H1 (cell line): ENCODE measurements around the gene LGI4. TPM values are rescaled to one million over a fixed set of nuclear protein-coding genes. Genes with fewer than 3 reads are reported as not detected.

ENCODE experiments used
- CTCF ChIA-PET: fragments of 300-600 bp; sonication (Branson Sonifier 250); formaldehyde crosslinking; loops from one replicate; lab custom pipeline; 2021; ENCODE audit not compliant: partially characterized antibody; lab: Charles Lee
- POLR2A ChIA-PET: fragments of 300-600 bp; sonication (Branson Sonifier 250); formaldehyde crosslinking; loops from one replicate; lab custom pipeline; 2021; ENCODE audit warnings: inconsistent platforms; ENCODE audit not compliant: partially characterized antibody; lab: Charles Lee
- DNase-seq, 2 experiments: peaks; one replicate each; pipeline versions ENCODE4 v3.0.0 to v3.0.0-alpha.2; 2010 to 2022; ENCODE audit warnings: low spot score in 2 of 2, low read depth in 1 of 2, mixed read lengths in 1 of 2
- FAIRE-seq: peaks from 2 replicates; lab custom pipeline; 2011; peaks lifted over from hg19 to GRCh38; lab: Jason Lieb, UNC
- H2AFZ ChIP-seq: 2 replicates; pipeline ENCODE4 v1.8.1; 2012; ENCODE audit warnings: low read length, inconsistent platforms
- H2AK5ac ChIP-seq: 2 replicates; pipeline ENCODE4 v1.6.1; 2013; ENCODE audit warnings: low read depth, low read length
- H2BK120ac ChIP-seq: replicated peaks from 2 replicates; pipeline ENCODE3; 2013; ENCODE audit warnings: low read depth, low read length, inconsistent platforms
- H2BK12ac ChIP-seq: 2 replicates; pipeline ENCODE4 v1.6.1; 2013; ENCODE audit warnings: low read depth, low read length
- H2BK15ac ChIP-seq: 2 replicates; pipeline ENCODE4 v1.6.1; 2013; ENCODE audit warnings: low read length
- H2BK20ac ChIP-seq: 2 replicates; pipeline ENCODE4 v1.6.1; 2013; ENCODE audit warnings: low read length
- H2BK5ac ChIP-seq: 2 replicates; pipeline ENCODE4 v1.6.1; 2013; ENCODE audit warnings: low read depth, low read length
- H3K14ac ChIP-seq: 2 replicates; pipeline ENCODE4 v1.6.1; 2013; ENCODE audit warnings: inconsistent platforms; ENCODE audit not compliant: insufficient read length
- H3K18ac ChIP-seq: 2 replicates; pipeline ENCODE4 v1.6.1; 2013; ENCODE audit warnings: low read length; ENCODE audit errors: extremely low read depth
- H3K23ac ChIP-seq: 2 replicates; pipeline ENCODE4 v1.6.1; 2013; ENCODE audit warnings: inconsistent platforms; ENCODE audit not compliant: insufficient read length
- H3K23me2 ChIP-seq: 2 replicates; pipeline ENCODE4 v1.6.1; 2013; ENCODE audit warnings: low read depth, low read length
- H3K27ac ChIP-seq: 2 replicates; pipeline ENCODE4 v1.6.1; 2011; ENCODE audit warnings: low read depth, low read length, inconsistent platforms
- H3K27me3 ChIP-seq, 4 experiments: replicated peaks in 1 of 4; 1 replicate in 1 of 4; 2 replicates in 3 of 4; pipeline versions ENCODE4 v1.6.1 to v1.8.1; 2011 to 2013; ENCODE audit warnings: low read length in 3 of 4, mild to moderate bottlenecking in 3 of 4, inconsistent platforms in 2 of 4, mixed read lengths in 2 of 4, moderate library complexity in 1 of 4; ENCODE audit not compliant: control insufficient read depth in 3 of 4, insufficient read depth in 3 of 4; ENCODE audit errors: extremely low read depth in 1 of 4
- H3K36me3 ChIP-seq, 4 experiments: 2 replicates each; pipeline versions ENCODE4 v1.6.1 to v1.8.1; 2011 to 2013; ENCODE audit warnings: mild to moderate bottlenecking in 4 of 4, low read length in 3 of 4, moderate library complexity in 2 of 4, control low read depth in 1 of 4, inconsistent platforms in 1 of 4; ENCODE audit not compliant: insufficient read depth in 4 of 4, control insufficient read depth in 2 of 4
- H3K4ac ChIP-seq: replicated peaks from 2 replicates; pipeline ENCODE3; 2013; ENCODE audit warnings: low read length, low read depth, mixed read lengths, inconsistent platforms; ENCODE audit not compliant: insufficient read length
- H3K4me1 ChIP-seq, 4 experiments: replicated peaks in 1 of 4; 1 replicate in 1 of 4; 2 replicates in 3 of 4; pipeline versions ENCODE4 v1.6.1 to v1.8.1; 2011 to 2013; ENCODE audit warnings: low read length in 3 of 4, inconsistent platforms in 2 of 4, mixed read lengths in 1 of 4; ENCODE audit not compliant: insufficient read depth in 4 of 4, control insufficient read depth in 3 of 4
- H3K4me2 ChIP-seq, 2 experiments: 2 replicates each; pipeline versions ENCODE4 v1.6.1 to v1.8.1; 2011 to 2013; ENCODE audit warnings: low read depth in 2 of 2, low read length in 2 of 2, control low read depth in 1 of 2, inconsistent platforms in 1 of 2, mild to moderate bottlenecking in 1 of 2; ENCODE audit not compliant: insufficient read depth in 1 of 2
- H3K4me3 ChIP-seq, 4 experiments: fragments of 200-600, 300-600 bp in 1 of 4; sonication (generic), shearing (Covaris generic), sonication (Bioruptor Twin) in 1 of 4; 2 replicates each; pipeline versions ENCODE4 v1.5.1 to v1.8.1; 2011 to 2016; ENCODE audit warnings: low read length in 4 of 4, low read depth in 3 of 4, control low read depth in 2 of 4, inconsistent platforms in 2 of 4, mild to moderate bottlenecking in 2 of 4, mixed read lengths in 1 of 4, moderate library complexity in 1 of 4; ENCODE audit not compliant: insufficient read depth in 2 of 4; ENCODE audit errors: extremely low read depth in 1 of 4
- H3K56ac ChIP-seq: replicated peaks from 2 replicates; pipeline ENCODE3; 2013; ENCODE audit warnings: low read depth, mild to moderate bottlenecking, mixed read lengths, low read length, inconsistent platforms; ENCODE audit not compliant: insufficient read length
- H3K79me1 ChIP-seq: 2 replicates; pipeline ENCODE4 v1.6.1; 2013; ENCODE audit warnings: low read depth, low read length, control low read depth
- H3K79me2 ChIP-seq, 2 experiments: 2 replicates each; pipeline versions ENCODE4 v1.6.1 to v1.8.1; 2012 to 2013; ENCODE audit warnings: low read length in 2 of 2, mild to moderate bottlenecking in 2 of 2, inconsistent platforms in 1 of 2; ENCODE audit not compliant: insufficient read depth in 2 of 2, control insufficient read depth in 1 of 2
- H3K9ac ChIP-seq, 4 experiments: replicated peaks in 1 of 4; 1 replicate in 1 of 4; 2 replicates in 3 of 4; pipeline versions ENCODE4 v1.6.1 to v1.8.1; 2011 to 2013; ENCODE audit warnings: low read depth in 3 of 4, low read length in 3 of 4, control low read depth in 2 of 4, mild to moderate bottlenecking in 2 of 4, moderate library complexity in 2 of 4, inconsistent platforms in 1 of 4; ENCODE audit errors: extremely low read depth in 1 of 4
- H3K9me3 ChIP-seq, 2 experiments: 2 replicates each; pipeline versions ENCODE4 v1.6.1 to v1.8.1; 2012 to 2013; ENCODE audit warnings: mild to moderate bottlenecking in 2 of 2, moderate library complexity in 2 of 2, control low read depth in 1 of 2, inconsistent platforms in 1 of 2, low read depth in 1 of 2, low read length in 1 of 2, mixed read lengths in 1 of 2; ENCODE audit not compliant: insufficient read depth in 2 of 2
- H4K20me1 ChIP-seq, 2 experiments: replicated peaks in 1 of 2; 2 replicates each; pipeline versions ENCODE3 to v1.8.1; 2011 to 2013; ENCODE audit warnings: inconsistent platforms in 2 of 2, low read length in 2 of 2, mild to moderate bottlenecking in 1 of 2; ENCODE audit not compliant: insufficient read depth in 2 of 2, control insufficient read depth in 1 of 2
- H4K5ac ChIP-seq: 2 replicates; pipeline ENCODE4 v1.6.1; 2013; ENCODE audit warnings: low read length, low read depth, mixed read lengths, inconsistent platforms; ENCODE audit not compliant: insufficient read length
- H4K8ac ChIP-seq: 2 replicates; pipeline ENCODE4 v1.8.0; 2013; ENCODE audit warnings: mild to moderate bottlenecking, moderate library complexity, low read length, inconsistent platforms; ENCODE audit not compliant: insufficient read depth; ENCODE audit errors: extremely low read depth
- H4K91ac ChIP-seq: replicated peaks from 2 replicates; pipeline ENCODE3; 2013; ENCODE audit warnings: low read length, mixed read lengths, inconsistent platforms; ENCODE audit not compliant: insufficient read length
- CREB1 ChIP-seq: IDR thresholded peaks from 2 replicates; pipeline ENCODE4 v1.6.1; 2012; ENCODE audit warnings: inconsistent platforms
- HDAC2 ChIP-seq, 2 experiments: fragments of 300-600 bp in 1 of 2; sonication (generic) in 1 of 2; IDR thresholded peaks; 2 replicates each; pipeline ENCODE4 v1.6.1; 2011 to 2012; ENCODE audit warnings: low read depth in 2 of 2, low read length in 2 of 2, mild to moderate bottlenecking in 2 of 2, moderate library complexity in 2 of 2, borderline replicate concordance in 1 of 2, inconsistent platforms in 1 of 2
- HDAC6 ChIP-seq: IDR thresholded peaks from one replicate; pipeline ENCODE4 v1.7.1; 2012; ENCODE audit warnings: low read depth, mild to moderate bottlenecking, inconsistent platforms, low read length, moderate library complexity
- SIX5 ChIP-seq: IDR thresholded peaks from 2 replicates; pipeline ENCODE4 v1.6.1; 2011; ENCODE audit warnings: mild to moderate bottlenecking, low read depth, low read length
- TAF7 ChIP-seq: optimal IDR thresholded peaks from 2 replicates; pipeline ENCODE3; 2011; ENCODE audit warnings: low read depth, mild to moderate bottlenecking, inconsistent platforms, low read length, moderate library complexity, borderline replicate concordance
- WGBS, 2 experiments: shearing (Covaris generic) in 1 of 2; methylation state at CpG; one replicate each; pipeline versions ENCODE4 v1.1.6 to v1.1.7; 2013 to 2015; ENCODE audit warnings: low lambda C conversion rate in 2 of 2, mixed read lengths in 2 of 2, inconsistent platforms in 1 of 2, low coverage in 1 of 2, missing lambda C conversion rate in 1 of 2; ENCODE audit not compliant: insufficient replicate concordance in 2 of 2, insufficient coverage in 1 of 2, insufficient read length in 1 of 2; ENCODE audit errors: extremely low coverage in 1 of 2, missing lambda C conversion rate in 1 of 2; 5-methylcytosine and 5-hydroxymethylcytosine counted together
- polyA plus RNA-seq, 7 experiments: library from polyadenylated mRNA; depleted of rRNA in 3 of 7; stranded (reverse) in 5 of 7; unstranded in 2 of 7; fragments of >200 nt in 5 of 7; fragments of 200-250 nt in 2 of 7; gene quantifications; 1 replicate in 5 of 7; 2 replicates in 1 of 7; 4 replicates in 1 of 7; pipeline versions ENCODE4 v1.2.1 to v1.2.3, GENCODE V29; 2011 to 2013; ENCODE audit warnings: missing spikeins in 2 of 7, mixed read lengths in 2 of 7
- total RNA-seq: library from RNA; stranded (reverse); fragmentation: NEBNext Ultra II Directional; extraction: Animal tissue kit (Norgen Biotek cat#: 25700); gene quantifications from 2 replicates; pipeline ENCODE4 v1.2.1, GENCODE V29; 2021

Gene LGI4
- total and polyA plus RNA-seq, 2 of the 8 experiments (the other 6 are each of a cell fraction or from before 2014, with no cell fraction given): 2.0 to 8.2 TPM

- H2BK5ac ChIP-seq: peak overlapping the region; percentile 10; the same call in 1 of the 2 replicates
- H2AFZ ChIP-seq: no peak overlapping the region
- no peak overlapping the region for H4K8ac ChIP-seq
- no peak overlapping the region for H3K14ac ChIP-seq
- no peak overlapping the region; the same call in 1 of the 2 replicates for H2BK20ac ChIP-seq
- ChIA-PET POLR2A (interaction anchor here (0.5 to 4.8 kb wide), 21 partner anchors 12 to 369 kb away, joined by 3 to 67 read pairs (median 4); partner anchors contain the start of gene FXYD5), CTCF (interaction anchor here (0.6 to 10.2 kb wide), 37 partner anchors 11 to 406 kb away, joined by 3 to 154 read pairs (median 4); partner anchors contain the start of genes FXYD3 and FXYD5)
- H4K5ac ChIP-seq: no peak overlapping the region
- no peaks in the 10 kb centered on the region for H3K79me2 ChIP-seq
- H2BK15ac ChIP-seq: peak overlapping the region; percentile 94; the same call in 1 of the 2 replicates
- H3K27me3 ChIP-seq: peaks cover 0 to 15% (median 8%) of the 10 kb centered on the region in 4 experiments; a peak in 5 of 7 replicates
- DNase-seq (peak in 1 of 2 experiments; percentile 84), FAIRE-seq (no peak)
- H3K36me3 ChIP-seq: no peaks in the 10 kb centered on the region
- peaks cover 0 to 3% of the 10 kb centered on the region in 2 experiments for H4K20me1 ChIP-seq
- H3K79me1 ChIP-seq: no peaks in the 10 kb centered on the region
- peaks cover 5 to 32% (median 25%) of the 10 kb centered on the region in 4 experiments for H3K4me1 ChIP-seq
- peak overlapping the region; percentile 48 to 68 (median 54) for H3K4me3 ChIP-seq
- H2BK12ac ChIP-seq: peak overlapping the region; percentile 75; the same call in 1 of the 2 replicates
- H3K9ac ChIP-seq: no peak overlapping the region; a peak in 2 of 7 replicates
- no peak overlapping the region for H3K23ac ChIP-seq
- H3K4ac ChIP-seq: peak overlapping the region; percentile 93
- peak overlapping the region; percentile 79 for H4K91ac ChIP-seq
- WGBS, 2 experiments: 11% methylated on average over 20 of the region's 21 CpGs; no CpG with 5 or more reads in 1 of the 2 experiments
- peak overlapping the region; percentile 73 for H2BK120ac ChIP-seq
- H3K4me2 ChIP-seq: peak overlapping the region; percentile 78 to 89
- H2AK5ac ChIP-seq: no peak overlapping the region
- H3K23me2 ChIP-seq: peaks cover 20% of the 10 kb centered on the region; the same call in 1 of the 2 replicates
- H3K56ac ChIP-seq: no peak overlapping the region
- no peaks in the 10 kb centered on the region for H3K9me3 ChIP-seq
- no peak overlapping the region for H3K27ac ChIP-seq
- H3K18ac ChIP-seq: peak overlapping the region; percentile 48
- TF ChIP-seq TAF7 (no peak), CREB1 (no peak), HDAC6 (no peak), HDAC2 (IDR thresholded peaks at IDR 0.05; ENCODE audit: borderline replicate concordance in 1 of 2, low read depth in 2 of 2, low read length in 2 of 2) (peak in 1 of 2 experiments; percentile 82; a peak in 1 of 4 replicates), SIX5 (no peak)
Measured at GRCh38 chr19:35141837-35142605, 7.2 kb upstream of the LGI4 start.
